AG20443 (cell line): ENCODE results near the gene TNNI3K.

ENCODE experiments used
- DNase-seq: peaks from one replicate; pipeline ENCODE4 v3.0.0; 2012; ENCODE audit warnings: low spot score, mixed read lengths

The TNNI3K gene

DNA sequence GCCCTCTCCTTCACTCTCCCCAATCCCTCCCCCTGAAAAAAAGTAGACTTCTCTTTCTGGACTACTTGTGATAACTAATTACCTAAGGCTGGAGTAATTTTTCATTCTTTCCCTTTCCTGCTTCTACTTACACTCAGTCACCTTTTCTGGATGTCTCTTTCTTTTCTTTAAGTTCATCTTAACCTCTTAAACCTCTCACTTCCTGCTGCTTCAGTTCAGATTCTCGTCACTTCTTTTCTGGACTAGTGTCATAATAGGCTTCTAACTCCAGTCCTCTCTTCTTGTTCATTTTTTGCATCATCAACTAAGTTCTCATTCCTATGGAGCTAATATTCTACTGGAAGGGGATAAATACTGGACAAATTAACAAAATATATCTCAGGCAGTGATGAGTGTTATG lies 201.8 kb downstream of the TNNI3K start:
- DNase-seq, result no peak

DNA sequence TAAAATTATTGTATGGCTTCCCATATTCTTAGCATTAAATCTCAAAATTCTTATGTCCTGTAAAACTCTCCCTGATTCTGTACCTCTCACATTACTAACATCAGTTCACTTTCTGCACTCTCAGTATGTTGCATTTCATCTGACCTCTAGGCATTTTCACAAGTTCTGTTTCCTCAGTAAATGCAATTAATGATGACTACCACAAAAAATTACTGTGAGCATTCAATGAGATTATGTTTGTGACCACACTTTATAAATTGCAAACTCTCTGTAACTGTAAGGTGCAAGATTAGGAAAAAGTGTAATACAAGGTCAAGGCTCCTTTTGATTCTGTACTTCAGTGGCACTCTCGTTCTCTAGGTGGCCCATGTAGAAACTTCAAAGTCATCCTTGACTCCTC lies 216.8 kb downstream of the TNNI3K start:
- DNase-seq, result no peak

DNA sequence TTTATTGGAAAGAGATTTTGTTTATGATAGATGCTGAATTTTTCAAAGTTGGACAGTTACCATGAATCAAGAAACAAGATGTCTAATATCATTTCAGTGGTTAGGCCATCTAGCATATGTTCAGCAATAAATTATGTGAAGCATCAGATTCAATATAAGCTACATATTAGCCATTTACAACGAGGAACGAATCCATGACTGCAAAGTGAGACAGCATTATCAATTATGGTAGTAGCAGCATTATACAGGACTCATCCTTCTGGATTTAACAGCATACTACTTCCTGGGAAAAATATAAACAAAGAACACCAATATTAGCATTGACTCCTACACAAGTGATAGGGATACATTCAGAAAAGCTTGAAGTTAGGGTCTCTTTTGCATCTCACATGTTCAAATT lies 218.1 kb downstream of the TNNI3K start:
- no peak for DNase-seq

DNA sequence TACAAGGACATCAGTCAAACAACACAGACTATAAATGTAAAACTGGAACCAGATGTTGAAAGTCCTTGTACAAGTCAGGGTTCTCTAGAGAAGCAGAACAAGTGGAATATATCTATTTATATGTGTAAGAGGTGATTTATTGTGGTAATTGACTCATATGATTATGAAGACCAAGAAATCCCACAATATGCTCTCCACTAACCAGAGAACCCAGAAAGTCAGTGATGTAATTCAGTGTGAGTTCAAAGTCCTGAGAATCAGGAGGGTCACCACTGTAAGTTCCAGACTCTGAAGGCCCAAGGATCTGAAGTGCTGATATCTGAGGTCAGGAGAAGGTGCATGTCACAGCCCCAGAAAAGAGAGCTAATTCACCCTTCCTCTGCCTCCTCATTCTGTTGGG lies 220.2 kb downstream of the TNNI3K start:
- no peak for DNase-seq

DNA sequence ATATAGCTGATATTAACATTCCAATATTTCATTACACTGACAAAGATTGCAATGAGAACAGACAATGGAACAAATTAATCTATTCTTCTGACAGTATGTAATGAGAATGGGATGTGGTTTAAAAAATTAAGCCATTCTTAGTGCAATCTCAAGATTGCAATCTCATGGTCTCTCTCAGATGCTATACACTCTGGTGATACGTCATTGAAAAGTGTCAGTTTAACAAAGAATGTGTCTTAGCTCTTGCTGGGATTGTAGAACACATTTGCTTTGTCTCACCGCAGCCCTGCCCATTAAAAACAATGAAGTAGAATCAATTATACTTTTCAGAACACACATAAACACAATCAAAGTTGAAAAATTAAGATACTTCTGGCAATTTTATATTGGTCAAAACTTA lies 222.1 kb downstream of the TNNI3K start:
- no peak for DNase-seq

DNA sequence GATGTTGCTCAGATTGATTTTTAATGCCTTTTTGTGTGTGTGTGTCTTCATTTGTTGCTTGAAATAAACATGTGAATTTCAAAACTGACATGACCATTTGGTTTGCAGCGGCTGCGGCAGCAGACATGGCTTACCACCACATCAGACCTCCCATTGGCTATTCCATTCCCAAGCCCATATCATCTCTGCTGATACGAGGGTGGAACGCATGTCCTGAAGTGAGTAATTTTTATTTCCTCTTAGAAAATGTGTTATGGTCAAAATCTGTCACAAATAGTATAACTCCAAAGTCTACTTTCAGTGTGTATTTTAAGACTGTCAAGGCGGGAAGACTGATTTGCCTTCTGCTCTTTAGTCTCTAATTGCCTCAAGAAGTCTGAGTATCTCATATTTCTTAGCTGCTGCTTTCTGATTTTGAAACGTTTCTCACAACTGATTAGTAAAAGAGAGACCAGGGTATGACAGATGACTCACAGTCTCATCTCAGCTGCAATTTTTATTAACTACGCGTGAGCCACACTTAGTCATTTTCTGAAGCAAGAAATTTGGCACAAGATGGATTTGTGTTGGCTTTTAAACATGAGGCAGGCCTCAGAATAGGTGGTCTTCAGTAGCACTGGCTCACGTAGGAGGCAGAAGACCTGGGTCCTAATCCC lies 228.3 kb downstream of the TNNI3K start:
- DNase-seq, result peak; percentile 51

DNA sequence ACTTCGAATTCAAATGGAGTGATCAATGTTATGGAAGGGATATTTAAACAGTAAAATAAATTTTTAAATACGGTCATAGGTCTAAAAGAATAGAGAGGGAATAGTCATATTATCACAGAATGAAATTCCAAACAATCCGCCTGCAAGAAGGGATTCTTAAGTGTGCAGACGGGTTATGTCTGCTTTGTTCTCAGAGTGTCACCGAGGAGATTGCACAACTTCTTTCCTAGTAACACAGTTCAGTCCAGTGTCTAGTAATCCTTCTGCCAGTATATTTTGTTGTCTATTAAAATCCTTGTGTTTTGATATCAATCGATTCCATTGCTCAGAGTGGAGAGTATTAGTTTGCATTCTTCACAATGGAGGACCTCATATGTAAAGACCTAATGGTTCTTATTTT lies 228.8 kb downstream of the TNNI3K start:
- DNase-seq, result peak; percentile 17

DNA sequence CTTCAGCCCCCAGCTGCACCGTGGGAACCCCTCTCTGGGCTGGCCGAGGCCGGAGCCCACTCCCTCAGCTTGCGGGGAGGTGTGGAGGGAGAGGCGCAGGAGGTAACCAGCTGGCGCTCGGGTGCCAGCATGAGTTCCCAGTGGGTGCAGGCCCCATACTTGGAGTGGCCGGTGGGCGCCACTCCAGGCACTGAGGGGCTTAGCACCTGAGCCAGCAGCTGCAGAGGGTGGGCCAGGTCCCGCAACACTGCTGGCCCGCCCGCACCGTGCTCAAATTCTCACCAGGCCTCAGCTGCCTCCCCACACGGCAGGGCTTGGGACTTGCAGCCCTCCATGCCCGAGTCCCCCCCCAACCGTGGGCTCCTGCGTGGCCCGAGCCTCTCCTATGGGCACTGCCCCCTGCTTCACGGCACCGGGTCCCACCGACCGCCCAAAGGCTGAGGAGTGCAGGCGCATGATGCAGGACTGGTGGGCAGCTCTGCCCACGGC lies 230.1 kb downstream of the TNNI3K start:
- DNase-seq, result no peak

DNA sequence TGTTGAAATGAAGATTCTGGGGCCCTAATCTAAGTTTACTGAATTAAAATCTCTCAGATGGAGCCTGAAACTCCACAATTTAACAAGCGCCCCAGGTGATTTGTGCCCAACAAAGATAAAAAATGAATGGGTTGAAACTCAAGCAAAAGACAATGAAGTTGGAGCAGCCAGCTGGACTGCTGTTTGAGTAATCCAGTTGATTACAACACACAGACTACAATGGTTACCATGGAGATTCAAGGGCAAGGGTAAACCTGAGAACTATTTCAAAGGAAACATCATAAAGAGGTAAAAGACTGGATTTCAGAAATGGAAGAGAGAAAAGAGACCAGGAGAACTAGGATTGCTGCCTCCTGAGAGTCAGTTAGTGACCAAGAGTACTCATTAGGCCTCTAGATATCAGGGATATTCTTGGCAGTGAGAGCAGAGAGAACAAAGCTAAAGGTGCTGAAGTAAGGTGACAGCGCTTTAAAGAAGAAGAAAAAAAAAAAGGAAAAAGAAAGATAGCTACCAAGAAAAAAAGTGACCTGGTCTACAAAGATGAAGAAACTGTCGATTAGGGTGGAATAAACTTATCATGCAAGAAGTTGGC lies 232.7 kb downstream of the TNNI3K start:
- DNase-seq, result no peak

DNA sequence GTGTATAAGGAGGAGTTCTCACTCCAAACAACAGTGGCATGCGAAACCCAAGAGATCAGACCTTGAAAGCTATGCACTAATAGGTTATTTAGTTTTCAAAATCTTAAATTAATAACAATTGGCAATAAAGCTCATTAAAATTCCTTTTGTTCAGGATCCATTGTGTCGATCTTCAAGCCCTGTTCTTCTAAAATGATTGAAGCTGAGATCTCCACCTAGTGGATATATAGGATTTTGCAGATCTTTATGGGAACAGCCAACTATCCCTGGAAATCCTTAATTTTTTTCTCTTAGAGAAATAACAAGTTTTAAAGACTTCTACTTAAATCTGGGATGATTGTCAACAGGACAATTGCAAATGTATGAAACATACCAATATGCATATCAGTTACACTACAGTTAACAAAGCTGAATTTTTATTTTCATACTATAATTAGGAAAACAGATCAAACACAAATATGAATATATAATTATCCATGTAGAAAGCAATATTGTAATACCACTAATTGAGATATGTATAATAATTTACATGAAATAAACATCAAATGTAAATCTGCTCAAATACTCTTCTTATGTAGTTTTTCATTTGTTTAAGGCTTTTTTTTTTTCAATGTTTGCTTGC lies 233.9 kb downstream of the TNNI3K start:
- DNase-seq, result peak; percentile 51

DNA sequence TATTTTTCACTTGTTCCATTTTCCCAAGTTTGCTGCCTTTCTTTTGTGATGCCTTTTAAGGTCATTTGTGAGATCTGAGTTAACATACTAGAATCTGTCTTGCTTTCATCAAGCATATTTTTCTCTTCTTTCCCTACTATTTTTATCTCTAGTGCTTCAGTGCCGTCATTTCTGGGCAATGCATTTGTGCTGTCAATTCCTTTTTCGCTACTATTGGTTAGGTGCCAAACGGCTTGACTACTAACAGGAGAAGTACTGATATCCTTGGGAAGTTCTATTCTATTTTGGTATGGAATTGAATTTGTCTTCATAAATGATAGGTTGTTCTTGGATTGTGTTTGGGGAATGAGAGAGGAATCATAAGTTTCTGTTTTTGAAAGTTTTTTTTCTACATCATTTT lies 235.1 kb downstream of the TNNI3K start:
- no peak for DNase-seq

DNA sequence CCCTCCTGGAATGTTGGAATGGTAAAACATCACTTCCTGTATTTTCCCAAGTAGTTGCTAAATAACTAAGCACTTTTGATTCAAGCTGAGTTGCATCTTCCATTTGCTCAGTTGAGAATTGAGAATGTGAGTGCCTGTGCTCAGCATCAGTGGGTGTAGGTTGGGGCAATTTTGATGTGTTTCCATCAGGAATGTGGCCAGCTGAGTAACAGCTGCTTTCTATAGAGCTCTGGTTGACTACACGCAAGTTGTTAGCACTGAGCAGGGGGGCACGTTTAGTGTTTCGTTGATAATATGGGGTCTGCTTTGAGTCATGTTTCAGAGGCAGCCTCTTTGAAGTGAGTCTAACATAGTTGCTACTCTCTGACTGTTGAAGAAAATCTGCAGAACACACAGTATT lies 235.7 kb downstream of the TNNI3K start:
- DNase-seq, result no peak

DNA sequence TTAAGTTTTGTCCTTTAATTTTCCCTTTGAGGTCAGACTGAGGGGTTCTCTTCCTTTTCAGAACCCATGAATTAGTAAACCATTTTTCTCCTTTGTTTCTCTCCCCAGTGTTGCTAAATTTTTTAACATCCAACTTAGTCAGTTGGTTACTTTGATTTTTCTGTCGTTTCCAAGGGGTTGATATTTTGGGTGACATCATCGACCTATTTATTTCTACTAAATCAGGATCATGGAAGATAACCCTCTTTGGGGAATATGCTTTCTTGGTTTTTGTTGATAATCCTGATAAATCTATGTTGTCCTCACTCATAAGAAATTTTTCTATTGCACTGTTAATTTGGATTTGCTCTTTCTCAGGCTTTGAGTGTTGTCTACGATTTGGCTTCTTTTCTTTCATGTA lies 236.3 kb downstream of the TNNI3K start:
- no peak for DNase-seq

DNA sequence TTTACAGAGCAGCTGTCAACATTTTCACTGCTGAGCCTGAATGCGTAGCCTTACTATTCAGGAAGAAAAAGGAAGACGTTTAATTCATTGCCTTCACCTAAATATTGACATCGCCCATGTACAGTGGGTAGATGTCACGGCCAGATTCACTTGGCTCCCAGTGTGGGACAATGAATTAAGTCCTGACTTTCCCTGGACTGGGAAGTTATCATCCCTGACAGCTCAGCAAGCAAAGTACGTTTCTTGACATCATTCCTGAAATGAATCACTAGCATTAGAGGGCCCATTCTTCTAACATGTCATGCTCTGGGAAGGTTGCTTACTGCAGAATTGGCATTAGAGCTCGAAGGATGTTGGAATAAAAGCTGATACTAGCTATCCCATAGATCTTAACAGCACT lies 239.4 kb downstream of the TNNI3K start:
- no peak for DNase-seq

DNA sequence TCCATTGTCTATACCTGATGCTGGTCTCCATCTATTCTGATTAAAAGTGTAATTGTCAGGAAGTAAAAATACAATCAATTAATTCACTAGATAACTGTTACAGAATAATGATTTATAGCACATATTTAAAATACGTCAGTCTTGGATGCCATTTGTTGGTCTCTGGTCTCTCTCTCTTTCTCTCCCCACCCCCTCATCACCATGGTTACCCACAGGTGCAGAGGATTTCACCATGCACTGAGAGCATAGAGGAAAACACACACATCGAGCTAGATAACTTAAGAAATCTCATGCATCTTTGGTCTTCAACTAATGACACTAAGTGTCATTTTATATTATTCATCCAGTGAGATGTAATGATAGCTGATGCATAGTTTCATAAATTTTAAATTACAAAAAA lies 243.8 kb downstream of the TNNI3K start:
- DNase-seq, result no peak

DNA sequence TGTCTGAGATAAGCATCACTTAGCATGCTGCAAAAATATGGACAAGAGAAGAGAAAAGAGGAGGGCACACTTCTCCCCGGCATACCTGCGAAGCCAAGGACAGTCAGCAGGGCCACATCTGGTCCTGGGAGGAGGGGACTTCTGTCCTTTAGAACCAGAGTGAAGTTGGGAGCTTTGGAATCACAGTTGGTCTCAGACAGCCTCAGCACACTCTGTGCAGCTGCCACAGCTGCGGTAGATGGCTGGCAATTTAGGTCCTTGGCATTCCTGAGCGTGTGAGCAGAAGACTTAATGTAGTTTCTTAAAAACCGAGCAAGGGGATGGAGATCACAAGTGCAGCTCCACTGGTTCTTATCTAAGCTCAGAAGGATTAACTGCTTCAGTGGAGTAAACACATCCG lies 244.9 kb downstream of the TNNI3K start:
- no peak for DNase-seq

DNA sequence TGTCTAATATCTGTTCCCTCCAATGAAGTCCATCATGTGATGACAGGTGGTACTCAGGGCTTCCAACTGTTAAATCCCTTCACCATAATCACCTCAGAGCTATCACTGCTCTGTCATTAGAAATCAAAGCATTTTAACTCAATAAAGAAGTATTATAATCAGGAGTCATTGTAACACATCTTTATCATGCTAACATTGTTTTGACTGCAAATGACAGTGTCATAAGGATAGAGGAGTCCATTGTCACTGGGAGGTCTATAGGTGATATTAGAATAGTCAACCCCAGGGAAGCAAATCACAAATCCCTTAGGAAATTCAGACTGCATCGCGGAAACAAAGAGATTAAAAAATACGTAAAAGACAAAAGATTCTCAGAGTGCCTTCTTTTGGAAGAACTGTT lies 246.4 kb downstream of the TNNI3K start:
- DNase-seq, result no peak

DNA sequence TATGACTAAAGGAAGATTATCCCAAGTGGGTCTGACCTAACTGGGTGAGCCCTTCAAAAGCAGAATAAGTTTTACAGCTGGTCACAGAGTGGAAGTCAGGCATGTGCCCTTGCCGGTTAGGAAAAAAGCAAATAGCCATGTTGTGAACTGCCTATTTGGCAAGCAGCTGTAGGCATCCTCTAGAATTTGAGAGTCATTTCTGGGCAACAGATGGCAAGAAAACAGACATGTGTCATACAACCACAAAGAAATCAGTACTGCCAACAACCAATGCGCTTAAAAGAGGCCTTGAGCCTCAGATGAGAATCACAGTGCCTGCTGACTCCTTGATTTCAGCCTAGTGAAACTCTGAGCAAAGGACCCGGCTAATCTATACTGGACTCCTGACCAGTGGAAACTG lies 250.4 kb downstream of the TNNI3K start:
- no peak for DNase-seq

DNA sequence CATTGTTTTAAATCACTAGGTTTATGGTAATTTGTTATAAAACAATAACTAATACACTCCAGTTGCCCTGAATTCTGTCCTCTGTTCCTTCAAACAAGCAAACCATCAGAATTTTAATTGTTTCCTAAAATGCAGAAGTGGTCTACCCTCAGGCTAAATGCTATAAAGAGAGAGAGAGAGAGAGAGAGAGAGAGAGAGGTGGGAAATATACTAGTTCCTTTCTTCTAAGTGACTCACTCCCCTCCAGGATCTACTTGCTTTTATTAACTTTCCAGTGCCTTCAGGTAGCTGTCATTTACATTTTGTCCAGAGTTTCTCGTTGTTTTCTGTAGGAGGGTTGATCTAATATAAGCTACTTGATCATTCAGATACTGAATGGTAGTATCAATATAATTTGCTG lies 250.8 kb downstream of the TNNI3K start:
- no peak for DNase-seq

DNA sequence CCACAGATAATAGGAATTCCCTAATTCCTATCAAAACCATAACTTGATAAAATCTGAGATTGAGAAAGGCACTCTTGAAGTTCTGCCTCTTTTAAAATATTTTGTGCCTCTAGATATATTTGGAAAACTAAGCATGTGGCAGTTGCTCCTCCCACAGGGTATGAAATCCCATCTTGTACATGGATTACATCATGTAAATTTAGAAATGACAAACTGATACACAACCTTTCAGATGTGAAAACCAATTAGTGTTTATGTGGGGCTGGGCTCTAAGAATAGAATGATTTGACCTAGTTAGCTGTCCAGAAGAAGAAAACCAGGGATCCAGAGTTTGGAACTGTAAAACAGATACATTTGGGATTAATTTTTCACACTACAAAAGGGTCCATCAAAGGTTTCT lies 261.5 kb downstream of the TNNI3K start:
- DNase-seq, result no peak

DNA sequence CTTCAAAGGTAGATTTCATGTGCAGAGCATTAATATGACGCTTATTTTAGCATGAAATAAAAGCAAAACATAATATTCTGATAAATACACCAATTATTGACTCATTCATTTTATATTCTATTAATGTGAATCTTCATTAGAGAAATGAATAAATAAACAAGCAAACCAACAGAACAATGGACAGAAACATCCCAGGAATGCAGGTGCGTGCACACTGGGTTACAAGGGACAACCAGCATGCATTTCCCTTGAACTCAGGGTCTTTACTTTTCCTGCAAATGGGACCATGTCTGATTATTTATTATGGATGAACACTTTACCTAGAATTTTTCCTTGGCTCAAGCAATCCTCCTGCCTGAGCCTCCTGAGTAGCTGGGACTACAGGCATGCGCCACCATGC lies 263.7 kb downstream of the TNNI3K start:
- no peak for DNase-seq

DNA sequence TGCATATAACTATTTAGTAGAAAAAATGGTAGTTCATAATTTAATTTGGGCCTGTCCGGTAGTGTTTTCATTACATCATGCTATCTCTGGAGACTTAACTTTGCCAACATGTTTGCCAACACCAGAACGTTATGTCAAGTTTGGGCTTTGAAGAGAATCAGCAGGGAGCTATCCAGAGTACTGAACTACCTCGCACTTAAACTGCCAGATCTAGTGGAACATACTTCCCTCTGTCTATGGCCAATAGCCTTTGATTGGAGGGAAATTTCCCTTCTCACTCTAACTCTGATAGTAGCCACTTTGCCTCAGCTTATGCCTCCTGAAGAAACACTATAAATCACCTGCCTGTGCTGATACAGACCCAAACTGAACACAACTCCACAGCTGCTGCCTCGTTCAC lies 267.2 kb downstream of the TNNI3K start:
- peak; percentile 51 for DNase-seq

DNA sequence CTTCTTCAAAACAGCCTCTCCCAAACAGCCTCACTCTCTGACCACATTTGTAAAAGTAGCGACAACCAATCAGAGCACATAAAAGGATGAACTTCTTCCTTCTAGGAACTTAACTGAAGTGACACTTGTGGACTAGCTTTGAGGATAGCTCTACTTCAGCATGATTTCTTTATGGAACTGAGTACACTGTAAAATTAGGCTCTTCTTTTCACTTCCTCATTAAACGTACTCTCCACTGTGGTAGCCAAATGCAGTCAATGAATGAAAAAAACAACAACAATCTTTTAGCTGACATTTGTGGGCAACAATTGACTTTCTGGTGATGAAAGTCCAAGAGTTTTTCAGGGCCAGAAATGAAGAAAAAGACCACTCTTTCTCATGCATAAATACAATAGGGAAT lies 267.7 kb downstream of the TNNI3K start:
- DNase-seq, result no peak
